ENCODE data around the gene ROBO1. TPM values are rescaled to one million over a fixed set of nuclear protein-coding genes. Genes with fewer than 3 reads are reported as not detected.

The ROBO1 gene
- total and polyA plus RNA-seq, 2 donors (not counting 3 experiments of a cell fraction or from before 2014, with no cell fraction given) = 5.9 to 14.2 TPM

GRCh38 chr3:79773291-79773690, 5.5 kb upstream of the ROBO1 start:
- Histone ChIP-seq H3K27me3 (ENCODE audit: control insufficient read depth in 2 of 2, insufficient read depth in 2 of 2, low read length in 2 of 2) (no peaks in the 10 kb centered on the region), H3K9me3 (replicated peaks; ENCODE audit: control insufficient read depth, insufficient read depth, low read length) (no peaks in the 10 kb centered on the region), H3K4me1 (ENCODE audit: control insufficient read depth, extremely low read depth, insufficient read depth, low read length) (no peaks in the 10 kb centered on the region), H3K9ac (replicated peaks; ENCODE audit: extremely low read depth, insufficient read depth, low read length) (no peak overlapping the region), H3K4me3 (replicated peaks in 1 of 3; ENCODE audit: insufficient read depth in 1 of 3, low read depth in 1 of 3, low read length in 3 of 3) (no peak overlapping the region), H4K20me1 (replicated peaks; ENCODE audit: control insufficient read depth, extremely low read depth, insufficient read depth, low read length) (no peaks in the 10 kb centered on the region), H3K36me3 (ENCODE audit: control insufficient read depth in 2 of 2, extremely low read depth in 1 of 2, insufficient read depth in 2 of 2, low read length in 2 of 2) (no peaks in the 10 kb centered on the region), H3K9me1 (replicated peaks; ENCODE audit: control insufficient read depth, extremely low read depth, insufficient read depth, low read length) (no peaks in the 10 kb centered on the region), H3K27ac (ENCODE audit: insufficient read depth, low read depth, low read length) (no peak overlapping the region), H3K79me2 (ENCODE audit: control insufficient read depth, insufficient read depth, low read length) (no peaks in the 10 kb centered on the region), H3K4me2 (ENCODE audit: insufficient read depth, low read length) (no peak overlapping the region), H2AFZ (ENCODE audit: low read depth, low read length) (no peak overlapping the region)
- no peak for TF ChIP-seq GATA2 (IDR thresholded peaks at IDR 0.05; ENCODE audit: insufficient read depth, insufficient read length, low read depth, low read length)
- no peak for TF ChIP-seq JUN (IDR thresholded peaks at IDR 0.05; ENCODE audit: borderline replicate concordance, insufficient read depth, insufficient read length, low read depth)
- no peak for TF ChIP-seq POLR2A (IDR thresholded peaks at IDR 0.05; ENCODE audit: low read depth, low read length)
- TF ChIP-seq EZH2 (IDR thresholded peaks at IDR 0.05; ENCODE audit: borderline replicate concordance, low read depth, low read length, severe bottlenecking) = no peak
- no peak for TF ChIP-seq FOS (IDR thresholded peaks at IDR 0.05; ENCODE audit: borderline replicate concordance, insufficient read depth, low read length)
- no peak for TF ChIP-seq MYC (IDR thresholded peaks at IDR 0.05; ENCODE audit: low read depth, low read length)
- TF ChIP-seq, protein P1, sequence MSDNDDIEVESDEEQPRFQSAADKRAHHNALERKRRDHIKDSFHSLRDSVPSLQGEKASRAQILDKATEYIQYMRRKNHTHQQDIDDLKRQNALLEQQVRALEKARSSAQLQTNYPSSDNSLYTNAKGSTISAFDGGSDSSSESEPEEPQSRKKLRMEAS (IDR thresholded peaks at IDR 0.05; ENCODE audit: insufficient read depth, insufficient read length) = no peak
- TF ChIP-seq, protein P2, sequence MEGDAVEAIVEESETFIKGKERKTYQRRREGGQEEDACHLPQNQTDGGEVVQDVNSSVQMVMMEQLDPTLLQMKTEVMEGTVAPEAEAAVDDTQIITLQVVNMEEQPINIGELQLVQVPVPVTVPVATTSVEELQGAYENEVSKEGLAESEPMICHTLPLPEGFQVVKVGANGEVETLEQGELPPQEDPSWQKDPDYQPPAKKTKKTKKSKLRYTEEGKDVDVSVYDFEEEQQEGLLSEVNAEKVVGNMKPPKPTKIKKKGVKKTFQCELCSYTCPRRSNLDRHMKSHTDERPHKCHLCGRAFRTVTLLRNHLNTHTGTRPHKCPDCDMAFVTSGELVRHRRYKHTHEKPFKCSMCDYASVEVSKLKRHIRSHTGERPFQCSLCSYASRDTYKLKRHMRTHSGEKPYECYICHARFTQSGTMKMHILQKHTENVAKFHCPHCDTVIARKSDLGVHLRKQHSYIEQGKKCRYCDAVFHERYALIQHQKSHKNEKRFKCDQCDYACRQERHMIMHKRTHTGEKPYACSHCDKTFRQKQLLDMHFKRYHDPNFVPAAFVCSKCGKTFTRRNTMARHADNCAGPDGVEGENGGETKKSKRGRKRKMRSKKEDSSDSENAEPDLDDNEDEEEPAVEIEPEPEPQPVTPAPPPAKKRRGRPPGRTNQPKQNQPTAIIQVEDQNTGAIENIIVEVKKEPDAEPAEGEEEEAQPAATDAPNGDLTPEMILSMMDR (IDR thresholded peaks at IDR 0.05; ENCODE audit: extremely low read depth in 1 of 2, insufficient read depth in 1 of 2, low read depth in 1 of 2, low read length in 2 of 2) = no peak
- no peak for TF ChIP-seq POLR2AphosphoS5 (IDR thresholded peaks at IDR 0.05; ENCODE audit: insufficient read depth, low read depth, low read length)
- ChIA-PET POLR2A (no interaction called here), CTCF (no interaction called here)
- intact Hi-C loops (cut with micrococcal nuclease) = no loop called here
- FAIRE-seq (no peak), DNase-seq (ENCODE audit: low read depth, low spot score) (no peak)
- no TSS peak for BruUV-seq (replicated peaks)
- dilution Hi-C loops (cut with MboI; ENCODE audit: extremely low pct_ligation_motif_present, low sequenced_read_pairs) = no loop called here

All from endothelial cell of umbilical vein (primary cell).